Activated CD8-positive, alpha-beta T cell treated with anti-CD3 and anti-CD28 coated beads, Interleukin-2, amount 10 ng/mL, durations not matched to agents 7 days and 5 days (primary cell): ENCODE measurements around the gene OSBPL10. TPM values are rescaled to one million over a fixed set of nuclear protein-coding genes. Genes with fewer than 3 reads are reported as not detected.
"Not testable (repeated sequence)": the region's sequence is repeated elsewhere in the genome, so short reads cannot be mapped to it uniquely, and the experiment has no call there.

Experiments
- ATAC-seq: fragments of 150-1000 bp; cut with Tn5 transposase; one replicate; pipeline ENCODE4 v1.10.0; 2021; ENCODE audit warnings: moderate library complexity
- CTCF ChIA-PET: fragments of 350-600 bp; sonication (Branson Sonifier 250); formaldehyde crosslinking; loops from one replicate; lab custom pipeline; 2021; ENCODE audit warnings: antibody characterized with exemption; lab: Charles Lee
- POLR2A ChIA-PET: fragments of 350-600 bp; sonication (Branson Sonifier 250); formaldehyde crosslinking; loops from one replicate; lab custom pipeline; 2021; ENCODE audit warnings: antibody characterized with exemption; lab: Charles Lee
- DNase-seq: peaks from one replicate; pipeline ENCODE4 v3.0.0-alpha.2; 2020
- H3K27ac Mint-ChIP-seq: one replicate; pipeline ENCODE4 v1.8.0; 2021; ENCODE audit warnings: mild to moderate bottlenecking, mixed read lengths
- H3K27me3 Mint-ChIP-seq: one replicate; pipeline ENCODE4 v1.8.0; 2021; ENCODE audit warnings: low read depth, mixed read lengths
- H3K36me3 Mint-ChIP-seq: one replicate; pipeline ENCODE4 v1.8.0; 2021; ENCODE audit warnings: low read depth, mixed read lengths
- H3K4me1 Mint-ChIP-seq: one replicate; pipeline ENCODE4 v1.8.0; 2021; ENCODE audit warnings: low read depth, mixed read lengths
- H3K4me3 Mint-ChIP-seq: one replicate; pipeline ENCODE4 v1.8.0; 2021; ENCODE audit warnings: mild to moderate bottlenecking, mixed read lengths
- H3K9me3 Mint-ChIP-seq: one replicate; pipeline ENCODE4 v1.8.0; 2022; ENCODE audit warnings: mixed read lengths; ENCODE audit not compliant: insufficient read depth
- total RNA-seq, 2 experiments: library from RNA; stranded (reverse); gene quantifications; one replicate each; pipeline ENCODE4 v1.2.3, GENCODE V29; 2021

Gene OSBPL10
- total RNA-seq, 2 experiments from 2014 or later: 0.05 to 0.53 TPM

GRCh38 chr3:31878231-31878838 is 102.7 kb downstream of the OSBPL10 start:
- ATAC-seq: no peak
- POLR2A ChIA-PET: no interaction called here
- CTCF ChIA-PET: no interaction called here
- DNase-seq: no peak
- Mint-ChIP-seq H3K9me3 (no peaks in the 10 kb centered on the region), H3K4me1 (no peaks in the 10 kb centered on the region), H3K27ac (no peak overlapping the region), H3K27me3 (no peaks in the 10 kb centered on the region), H3K4me3 (no peak overlapping the region), H3K36me3 (no peaks in the 10 kb centered on the region)

- POLR2A ChIA-PET: no interaction called here
- no peak overlapping the region for H3K27ac Mint-ChIP-seq
- CTCF ChIA-PET: no interaction called here
- H3K9me3 Mint-ChIP-seq: no peaks in the 10 kb centered on the region
- no peak for ATAC-seq
- no peaks in the 10 kb centered on the region for H3K27me3 Mint-ChIP-seq
- H3K4me1 Mint-ChIP-seq: no peaks in the 10 kb centered on the region
- H3K4me3 Mint-ChIP-seq: no peak overlapping the region
- no peak for DNase-seq
- H3K36me3 Mint-ChIP-seq: no peaks in the 10 kb centered on the region
Observed at GRCh38 chr3:31876331-31876730, 104.7 kb downstream of the OSBPL10 start.

GRCh38 chr3:31875437-31875836 is 105.6 kb downstream of the OSBPL10 start:
- ChIA-PET POLR2A (no interaction called here), CTCF (no interaction called here)
- ATAC-seq: no peak
- H3K36me3 Mint-ChIP-seq: no peaks in the 10 kb centered on the region
- H3K4me3 Mint-ChIP-seq: no peak overlapping the region
- H3K9me3 Mint-ChIP-seq: no peaks in the 10 kb centered on the region
- H3K27me3 Mint-ChIP-seq: no peaks in the 10 kb centered on the region
- DNase-seq: no peak
- H3K27ac Mint-ChIP-seq: no peak overlapping the region
- no peaks in the 10 kb centered on the region for H3K4me1 Mint-ChIP-seq

- no peaks in the 10 kb centered on the region for H3K4me1 Mint-ChIP-seq
- no peak overlapping the region for H3K27ac Mint-ChIP-seq
- CTCF ChIA-PET: no interaction called here
- no peak overlapping the region for H3K4me3 Mint-ChIP-seq
- DNase-seq: no peak
- H3K36me3 Mint-ChIP-seq: no peaks in the 10 kb centered on the region
- ATAC-seq: no peak
- POLR2A ChIA-PET: no interaction called here
- H3K9me3 Mint-ChIP-seq: no peaks in the 10 kb centered on the region
- H3K27me3 Mint-ChIP-seq: no peaks in the 10 kb centered on the region
Observed at GRCh38 chr3:31873254-31873820, 107.7 kb downstream of the OSBPL10 start.

GRCh38 chr3:31871939-31872507 is 109.0 kb downstream of the OSBPL10 start:
- POLR2A ChIA-PET: no interaction called here
- Mint-ChIP-seq H3K36me3 (no peaks in the 10 kb centered on the region), H3K27me3 (no peaks in the 10 kb centered on the region), H3K4me1 (no peaks in the 10 kb centered on the region), H3K4me3 (no peak overlapping the region), H3K9me3 (no peaks in the 10 kb centered on the region), H3K27ac (no peak overlapping the region)
- no peak for DNase-seq
- CTCF ChIA-PET: no interaction called here
- no peak for ATAC-seq

- H3K27me3 Mint-ChIP-seq, POLR2A ChIA-PET, H3K4me1 Mint-ChIP-seq, H3K27ac Mint-ChIP-seq, H3K36me3 Mint-ChIP-seq, H3K4me3 Mint-ChIP-seq, ATAC-seq, DNase-seq, CTCF ChIA-PET, H3K9me3 Mint-ChIP-seq: not testable (repeated sequence)
Observed at GRCh38 chr3:31870111-31870510, 111.0 kb downstream of the OSBPL10 start.

- no peaks in the 10 kb centered on the region for H3K9me3 Mint-ChIP-seq
- H3K4me1 Mint-ChIP-seq: no peaks in the 10 kb centered on the region
Observed at GRCh38 chr3:31868236-31868635, 112.8 kb downstream of the OSBPL10 start.

GRCh38 chr3:31862666-31863279 is 118.3 kb downstream of the OSBPL10 start:
- ChIA-PET POLR2A (no interaction called here), CTCF (no interaction called here)
- H3K4me1 Mint-ChIP-seq: no peaks in the 10 kb centered on the region
- no peak overlapping the region for H3K4me3 Mint-ChIP-seq
- DNase-seq (no peak), ATAC-seq (no peak)
- H3K9me3 Mint-ChIP-seq: no peaks in the 10 kb centered on the region
- no peaks in the 10 kb centered on the region for H3K36me3 Mint-ChIP-seq
- H3K27me3 Mint-ChIP-seq: peaks cover 5% of the 10 kb centered on the region
- H3K27ac Mint-ChIP-seq: no peak overlapping the region

More at GRCh38 chr3:31868236-31868635, 112.8 kb downstream of the OSBPL10 start:
- ChIA-PET CTCF (no interaction called here), POLR2A (no interaction called here)
- H3K27ac Mint-ChIP-seq: no peak overlapping the region
- ATAC-seq (no peak), DNase-seq (no peak)
- no peaks in the 10 kb centered on the region for H3K27me3 Mint-ChIP-seq
- no peaks in the 10 kb centered on the region for H3K36me3 Mint-ChIP-seq
- no peak overlapping the region for H3K4me3 Mint-ChIP-seq

GRCh38 chr3:31861826-31862225 is 119.2 kb downstream of the OSBPL10 start:
- no peaks in the 10 kb centered on the region for H3K9me3 Mint-ChIP-seq
- H3K4me3 Mint-ChIP-seq: no peak overlapping the region
- DNase-seq (no peak), ATAC-seq (no peak)
- no peaks in the 10 kb centered on the region for H3K4me1 Mint-ChIP-seq
- CTCF ChIA-PET: no interaction called here
- POLR2A ChIA-PET: no interaction called here
- H3K27ac Mint-ChIP-seq: no peak overlapping the region
- H3K36me3 Mint-ChIP-seq: no peaks in the 10 kb centered on the region
- H3K27me3 Mint-ChIP-seq: peaks cover 5% of the 10 kb centered on the region

- H3K27me3 Mint-ChIP-seq, ATAC-seq, H3K4me1 Mint-ChIP-seq, DNase-seq, H3K36me3 Mint-ChIP-seq, H3K9me3 Mint-ChIP-seq, POLR2A ChIA-PET, CTCF ChIA-PET, H3K4me3 Mint-ChIP-seq, H3K27ac Mint-ChIP-seq: not testable (repeated sequence)
Observed at GRCh38 chr3:31860642-31861041, 120.4 kb downstream of the OSBPL10 start.

- no peak overlapping the region for H3K27ac Mint-ChIP-seq
- H3K9me3 Mint-ChIP-seq: no peaks in the 10 kb centered on the region
- ATAC-seq (no peak), DNase-seq (no peak)
- H3K36me3 Mint-ChIP-seq: no peaks in the 10 kb centered on the region
- CTCF ChIA-PET: no interaction called here
- POLR2A ChIA-PET: no interaction called here
- H3K4me3 Mint-ChIP-seq: no peak overlapping the region
- no peaks in the 10 kb centered on the region for H3K4me1 Mint-ChIP-seq
- peaks cover 5% of the 10 kb centered on the region for H3K27me3 Mint-ChIP-seq
Observed at GRCh38 chr3:31859245-31859644, 121.8 kb downstream of the OSBPL10 start.

GRCh38 chr3:31858439-31858838 is 122.6 kb downstream of the OSBPL10 start:
- peaks cover 6% of the 10 kb centered on the region for H3K27me3 Mint-ChIP-seq
- H3K4me1 Mint-ChIP-seq: no peaks in the 10 kb centered on the region
- no peak overlapping the region for H3K27ac Mint-ChIP-seq
- DNase-seq (no peak), ATAC-seq (no peak)
- H3K9me3 Mint-ChIP-seq: no peaks in the 10 kb centered on the region
- no peak overlapping the region for H3K4me3 Mint-ChIP-seq
- no peaks in the 10 kb centered on the region for H3K36me3 Mint-ChIP-seq
- ChIA-PET CTCF (interaction anchor here (1.1 kb wide), 1 partner anchor 292 kb away, joined by 3 read pairs; no protein-coding TSS in a partner anchor), POLR2A (no interaction called here)
